ENCODE results near the gene JADE2. TPM values are rescaled to one million over a fixed set of nuclear protein-coding genes. Genes with fewer than 3 reads are reported as not detected.

JADE2 gene
- total and polyA plus RNA-seq, 2 of the 8 experiments (the other 6 are each of a cell fraction or from before 2014, with no cell fraction given) = 19.2 to 55.8 TPM

DNA sequence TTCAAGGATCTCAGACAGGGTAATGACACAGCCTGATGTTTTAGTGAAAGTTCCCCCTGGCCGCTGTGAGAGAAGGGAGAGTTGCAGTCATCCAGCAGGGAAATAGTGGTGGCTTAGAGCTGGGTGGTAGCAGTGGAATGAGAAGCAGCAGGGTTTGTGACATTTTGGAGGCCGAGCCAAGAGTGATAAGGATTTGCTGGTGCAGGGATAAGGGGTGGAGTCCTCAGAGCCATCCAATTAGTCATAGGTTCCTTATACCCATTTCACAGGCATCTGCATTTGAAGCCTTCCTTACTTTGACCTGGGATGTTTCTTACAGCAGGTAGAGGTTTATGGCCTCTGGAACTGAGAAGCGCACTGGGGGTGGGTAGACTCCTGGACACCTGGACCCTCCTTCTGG is 12.8 kb downstream of the JADE2 start:
- Histone ChIP-seq H2BK15ac (ENCODE audit: low read length) (no peak overlapping the region), H2AK5ac (ENCODE audit: low read depth, low read length) (no peak overlapping the region)
- CTCF ChIA-PET (ENCODE audit: partially characterized antibody) = interaction anchor here (0.7 to 13.1 kb wide), 6 partner anchors 9 to 130 kb away, joined by 3 to 121 read pairs (median 3); partner anchors contain the start of gene JADE2
- TF ChIP-seq POU5F1 (IDR thresholded peaks at IDR 0.05; ENCODE audit: low read depth, low read length) (no peak), TAF1 (IDR thresholded peaks at IDR 0.05; ENCODE audit: low read depth, low read length) (no peak), TCF12 (IDR thresholded peaks at IDR 0.05; ENCODE audit: low read depth, low read length) (no peak), KDM1A (IDR thresholded peaks at IDR 0.05; ENCODE audit: borderline replicate concordance, low read length) (no peak), BACH1 (IDR thresholded peaks at IDR 0.05; ENCODE audit: low read length) (no peak), KDM4A (IDR thresholded peaks at IDR 0.05; ENCODE audit: low read depth, low read length, severe bottlenecking) (no peak)
- TF ChIP-seq, protein P1, sequence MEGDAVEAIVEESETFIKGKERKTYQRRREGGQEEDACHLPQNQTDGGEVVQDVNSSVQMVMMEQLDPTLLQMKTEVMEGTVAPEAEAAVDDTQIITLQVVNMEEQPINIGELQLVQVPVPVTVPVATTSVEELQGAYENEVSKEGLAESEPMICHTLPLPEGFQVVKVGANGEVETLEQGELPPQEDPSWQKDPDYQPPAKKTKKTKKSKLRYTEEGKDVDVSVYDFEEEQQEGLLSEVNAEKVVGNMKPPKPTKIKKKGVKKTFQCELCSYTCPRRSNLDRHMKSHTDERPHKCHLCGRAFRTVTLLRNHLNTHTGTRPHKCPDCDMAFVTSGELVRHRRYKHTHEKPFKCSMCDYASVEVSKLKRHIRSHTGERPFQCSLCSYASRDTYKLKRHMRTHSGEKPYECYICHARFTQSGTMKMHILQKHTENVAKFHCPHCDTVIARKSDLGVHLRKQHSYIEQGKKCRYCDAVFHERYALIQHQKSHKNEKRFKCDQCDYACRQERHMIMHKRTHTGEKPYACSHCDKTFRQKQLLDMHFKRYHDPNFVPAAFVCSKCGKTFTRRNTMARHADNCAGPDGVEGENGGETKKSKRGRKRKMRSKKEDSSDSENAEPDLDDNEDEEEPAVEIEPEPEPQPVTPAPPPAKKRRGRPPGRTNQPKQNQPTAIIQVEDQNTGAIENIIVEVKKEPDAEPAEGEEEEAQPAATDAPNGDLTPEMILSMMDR (IDR thresholded peaks at IDR 0.05; ENCODE audit: control extremely low read depth in 1 of 3, insufficient read depth in 1 of 3, low read depth in 1 of 3, low read length in 3 of 3) = no peak

More for the DNA sequence above, 12.8 kb downstream of the JADE2 start:
- no peaks in the 10 kb centered on the region for H3K9me3 ChIP-seq (ENCODE audit: insufficient read depth in 2 of 2, low read depth in 1 of 2, low read length in 1 of 2)
- WGBS, 2 experiments (ENCODE audit: extremely low coverage in 1 of 2, insufficient coverage in 1 of 2, insufficient read length in 1 of 2, insufficient replicate concordance in 2 of 2, low coverage in 1 of 2, low lambda C conversion rate in 2 of 2, missing lambda C conversion rate in 1 of 2) = 100% methylated on average over 3 of the region's 3 CpGs; no CpG with 5 or more reads in 1 of the 2 experiments
- no peak for FAIRE-seq
- no peak overlapping the region for H2BK120ac ChIP-seq (replicated peaks; ENCODE audit: low read depth, low read length)
- no peak overlapping the region for H3K4ac ChIP-seq (replicated peaks; ENCODE audit: insufficient read length, low read depth, low read length)
- H3K9ac ChIP-seq (replicated peaks in 1 of 4; ENCODE audit: extremely low read depth in 1 of 4, low read depth in 3 of 4, low read length in 3 of 4) = no peak overlapping the region
- no peak overlapping the region for H4K91ac ChIP-seq (replicated peaks; ENCODE audit: insufficient read length, low read length)
- no peak overlapping the region for H4K5ac ChIP-seq (ENCODE audit: insufficient read length, low read depth, low read length)
- H3K56ac ChIP-seq (replicated peaks; ENCODE audit: insufficient read length, low read depth, low read length) = no peak overlapping the region
- H3K27me3 ChIP-seq (replicated peaks in 1 of 4; ENCODE audit: control insufficient read depth in 3 of 4, extremely low read depth in 1 of 4, insufficient read depth in 3 of 4, low read length in 3 of 4) = no peaks in the 10 kb centered on the region
- H2BK12ac ChIP-seq (ENCODE audit: low read depth, low read length) = no peak overlapping the region
- H2BK20ac ChIP-seq (ENCODE audit: low read length) = no peak overlapping the region
- no peak overlapping the region for H4K8ac ChIP-seq (ENCODE audit: extremely low read depth, insufficient read depth, low read length)
- no peak overlapping the region for H2AFZ ChIP-seq (ENCODE audit: low read length)
- H3K79me2 ChIP-seq (ENCODE audit: control insufficient read depth in 1 of 2, insufficient read depth in 2 of 2, low read length in 2 of 2) = peaks cover 0 to 50% of the 10 kb centered on the region in 2 experiments; a peak in 2 of 4 replicates
- H3K18ac ChIP-seq (ENCODE audit: extremely low read depth, low read length) = peak overlapping the region; percentile 4; the same call in 1 of the 2 replicates
- no peak overlapping the region for H3K4me2 ChIP-seq (ENCODE audit: insufficient read depth in 1 of 2, low read depth in 2 of 2, low read length in 2 of 2)
- H4K20me1 ChIP-seq (replicated peaks in 1 of 2; ENCODE audit: control insufficient read depth in 1 of 2, insufficient read depth in 2 of 2, low read length in 2 of 2) = peaks cover 0 to 1% of the 10 kb centered on the region in 2 experiments
- POLR2A ChIA-PET (ENCODE audit: partially characterized antibody) = interaction anchor here (1.0 to 1.4 kb wide), 4 partner anchors 10 to 159 kb away, joined by 3 to 5 read pairs (median 4); no protein-coding TSS in a partner anchor
- no peak overlapping the region for H3K27ac ChIP-seq (ENCODE audit: low read depth, low read length)
- H3K23me2 ChIP-seq (ENCODE audit: low read depth, low read length) = no peaks in the 10 kb centered on the region
- no peak for DNase-seq (ENCODE audit: low read depth in 1 of 2, low spot score in 2 of 2)
- no peak overlapping the region for H3K4me3 ChIP-seq (ENCODE audit: extremely low read depth in 1 of 4, insufficient read depth in 2 of 4, low read depth in 3 of 4, low read length in 4 of 4)
- no peak overlapping the region for H3K23ac ChIP-seq (ENCODE audit: insufficient read length)
- peaks cover 25% of the 10 kb centered on the region for H3K79me1 ChIP-seq (ENCODE audit: low read depth, low read length)
- no peak overlapping the region for H3K14ac ChIP-seq (ENCODE audit: insufficient read length)
- H3K36me3 ChIP-seq (ENCODE audit: control insufficient read depth in 2 of 4, insufficient read depth in 4 of 4, low read length in 3 of 4) = peaks cover 4 to 43% (median 10%) of the 10 kb centered on the region in 4 experiments; a peak in 6 of 8 replicates
- peaks cover 7 to 37% (median 16%) of the 10 kb centered on the region in 4 experiments for H3K4me1 ChIP-seq (replicated peaks in 1 of 4; ENCODE audit: control insufficient read depth in 3 of 4, insufficient read depth in 4 of 4, low read length in 3 of 4)
- 0 out of 2 replicates have a peak overlapping the region, but pooled peaks have one; percentile 7 for H2BK5ac ChIP-seq (ENCODE audit: low read depth, low read length)

All from H1 (cell line).